GM12878 (cell line): ENCODE measurements around the gene C15orf40. TPM values are rescaled to one million over a fixed set of nuclear protein-coding genes. Genes with fewer than 3 reads are reported as not detected.

Experiments
- BACH1 ChIP-seq: fragments of 450-650 bp; IDR thresholded peaks from 2 replicates; pipeline ENCODE4 v1.6.1; 2017; ENCODE audit warnings: mild to moderate bottlenecking, borderline replicate concordance
- BRCA1 ChIP-seq: IDR thresholded peaks from 2 replicates; pipeline ENCODE4 v1.6.1; 2011; ENCODE audit warnings: low read depth, low read length, improper control_type of control experiment
- CEBPB ChIP-seq, 2 experiments: fragments of 150-350 bp in 1 of 2; IDR thresholded peaks; 2 replicates each; pipeline ENCODE4 v1.6.1; 2012 to 2014; ENCODE audit warnings: low read depth in 2 of 2, low read length in 2 of 2, borderline replicate concordance in 1 of 2, inconsistent platforms in 1 of 2
- CHD2 ChIP-seq: IDR thresholded peaks from 2 replicates; pipeline ENCODE4 v1.6.1; 2011; ENCODE audit warnings: low read depth, low read length, improper control_type of control experiment, borderline replicate concordance
- CREB1 ChIP-seq: IDR thresholded peaks from 2 replicates; pipeline ENCODE4 v1.6.1; 2012; ENCODE audit warnings: low read depth, mild to moderate bottlenecking, inconsistent platforms
- ESRRA ChIP-seq: IDR thresholded peaks from 2 replicates; pipeline ENCODE4 v1.6.1; 2012; ENCODE audit warnings: mild to moderate bottlenecking, low read length, improper control_type of control experiment
- NR2C2 ChIP-seq: IDR thresholded peaks from 2 replicates; pipeline ENCODE4 v1.6.1; 2011; ENCODE audit warnings: borderline replicate concordance, low read depth; ENCODE audit not compliant: control insufficient read depth, insufficient read length
- POLR2A ChIP-seq: IDR thresholded peaks from 2 replicates; pipeline ENCODE4 v1.6.1; 2011; ENCODE audit warnings: low read depth, mild to moderate bottlenecking, low read length
- TCF7 ChIP-seq: IDR thresholded peaks from 2 replicates; pipeline ENCODE4 v1.6.1; 2014; ENCODE audit warnings: antibody characterized with exemption, borderline replicate concordance
- polyA plus RNA-seq, 11 experiments: library from polyadenylated mRNA; depleted of rRNA in 4 of 11; unstranded in 6 of 11; stranded (reverse) in 5 of 11; fragments of >200 nt; fragmentation: Nextera tagmentation in 4 of 11; fragmentation: Illumina TruSeq in 1 of 11; extraction: Ambion mirVana in 4 of 11; extraction: Trizol in 1 of 11; gene quantifications; 1 replicate in 1 of 11; 2 replicates in 10 of 11; pipeline versions ENCODE4 v1.2.1 to v1.2.3, GENCODE V29; 2011 to 2016; ENCODE audit warnings: inconsistent platforms in 2 of 11, missing spikeins in 2 of 11, low read depth in 1 of 11
- total RNA-seq, 4 experiments: library from RNA; depleted of rRNA in 3 of 4; stranded (reverse); fragments of >200 nt in 3 of 4; fragmentation: Illumina TruSeq in 1 of 4; extraction: Trizol in 1 of 4; gene quantifications; 2 replicates each; pipeline versions ENCODE4 v1.2.1 to v1.2.3, GENCODE V29; 2013 to 2021
- TF ChIP-seq, protein P1 (sequence below): fragments of 450-650 bp; formaldehyde crosslinking; IDR thresholded peaks from 2 replicates; pipeline ENCODE4 v1.4.0; 2022; ENCODE audit warnings: mild to moderate bottlenecking, moderate library complexity
- TF ChIP-seq, protein P2 (sequence below): fragments of 450-650 bp; IDR thresholded peaks from 2 replicates; pipeline ENCODE4 v1.6.1; 2017; ENCODE audit warnings: mild to moderate bottlenecking
- TF ChIP-seq, protein P3 (sequence below): fragments of 450-650 bp; IDR thresholded peaks from 2 replicates; pipeline ENCODE4 v1.6.1; 2017; ENCODE audit warnings: mild to moderate bottlenecking, moderate library complexity

The C15orf40 gene
- total and polyA plus RNA-seq, 10 of the 15 experiments (the other 5 are each of a cell fraction or from before 2014, with no cell fraction given) = 21.3 to 70.0 (median 31.8) TPM

DNA sequence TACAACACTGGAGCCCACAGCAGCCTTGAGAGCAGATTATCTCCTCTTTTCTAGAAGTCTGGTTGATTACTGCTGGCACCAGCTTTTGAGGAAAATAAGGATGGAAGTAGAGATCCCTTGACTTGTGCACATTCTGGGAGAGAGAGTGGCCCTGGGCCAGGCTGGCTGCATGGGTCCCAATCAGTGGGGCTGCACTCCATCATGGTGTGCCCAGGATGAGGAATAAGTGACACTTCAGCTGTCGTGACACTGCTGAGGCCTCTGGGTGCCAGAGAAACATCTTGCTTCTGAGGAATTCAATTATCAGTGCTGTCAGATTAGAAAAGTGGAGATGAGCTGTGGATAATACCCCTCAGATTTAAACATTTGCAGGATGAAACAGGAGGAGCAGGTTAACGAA lies 16.4 kb downstream of the C15orf40 start (continued):
- TF ChIP-seq, protein P1, sequence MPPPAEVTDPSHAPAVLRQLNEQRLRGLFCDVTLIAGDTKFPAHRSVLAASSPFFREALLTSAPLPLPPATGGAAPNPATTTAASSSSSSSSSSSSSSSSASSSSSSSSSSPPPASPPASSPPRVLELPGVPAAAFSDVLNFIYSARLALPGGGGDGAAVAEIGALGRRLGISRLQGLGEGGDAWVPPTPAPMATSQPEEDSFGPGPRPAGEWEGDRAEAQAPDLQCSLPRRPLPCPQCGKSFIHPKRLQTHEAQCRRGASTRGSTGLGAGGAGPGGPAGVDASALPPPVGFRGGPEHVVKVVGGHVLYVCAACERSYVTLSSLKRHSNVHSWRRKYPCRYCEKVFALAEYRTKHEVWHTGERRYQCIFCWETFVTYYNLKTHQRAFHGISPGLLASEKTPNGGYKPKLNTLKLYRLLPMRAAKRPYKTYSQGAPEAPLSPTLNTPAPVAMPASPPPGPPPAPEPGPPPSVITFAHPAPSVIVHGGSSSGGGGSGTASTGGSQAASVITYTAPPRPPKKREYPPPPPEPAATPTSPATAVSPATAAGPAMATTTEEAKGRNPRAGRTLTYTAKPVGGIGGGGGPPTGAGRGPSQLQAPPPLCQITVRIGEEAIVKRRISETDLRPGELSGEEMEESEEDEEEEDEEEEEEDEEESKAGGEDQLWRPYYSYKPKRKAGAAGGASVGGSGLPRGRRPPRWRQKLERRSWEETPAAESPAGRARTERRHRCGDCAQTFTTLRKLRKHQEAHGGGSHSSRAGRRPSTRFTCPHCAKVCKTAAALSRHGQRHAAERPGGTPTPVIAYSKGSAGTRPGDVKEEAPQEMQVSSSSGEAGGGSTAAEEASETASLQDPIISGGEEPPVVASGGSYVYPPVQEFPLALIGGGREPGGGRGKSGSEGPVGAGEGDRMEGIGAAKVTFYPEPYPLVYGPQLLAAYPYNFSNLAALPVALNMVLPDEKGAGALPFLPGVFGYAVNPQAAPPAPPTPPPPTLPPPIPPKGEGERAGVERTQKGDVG (CRISPR knock-in tag) = no peak
- TF ChIP-seq CEBPB (IDR thresholded peaks at IDR 0.05; ENCODE audit: borderline replicate concordance in 1 of 2, low read depth in 2 of 2, low read length in 2 of 2) = no peak
- no peak for TF ChIP-seq TCF7
- TF ChIP-seq BACH1 = no peak
- no peak for TF ChIP-seq ESRRA
- TF ChIP-seq, protein P2, sequence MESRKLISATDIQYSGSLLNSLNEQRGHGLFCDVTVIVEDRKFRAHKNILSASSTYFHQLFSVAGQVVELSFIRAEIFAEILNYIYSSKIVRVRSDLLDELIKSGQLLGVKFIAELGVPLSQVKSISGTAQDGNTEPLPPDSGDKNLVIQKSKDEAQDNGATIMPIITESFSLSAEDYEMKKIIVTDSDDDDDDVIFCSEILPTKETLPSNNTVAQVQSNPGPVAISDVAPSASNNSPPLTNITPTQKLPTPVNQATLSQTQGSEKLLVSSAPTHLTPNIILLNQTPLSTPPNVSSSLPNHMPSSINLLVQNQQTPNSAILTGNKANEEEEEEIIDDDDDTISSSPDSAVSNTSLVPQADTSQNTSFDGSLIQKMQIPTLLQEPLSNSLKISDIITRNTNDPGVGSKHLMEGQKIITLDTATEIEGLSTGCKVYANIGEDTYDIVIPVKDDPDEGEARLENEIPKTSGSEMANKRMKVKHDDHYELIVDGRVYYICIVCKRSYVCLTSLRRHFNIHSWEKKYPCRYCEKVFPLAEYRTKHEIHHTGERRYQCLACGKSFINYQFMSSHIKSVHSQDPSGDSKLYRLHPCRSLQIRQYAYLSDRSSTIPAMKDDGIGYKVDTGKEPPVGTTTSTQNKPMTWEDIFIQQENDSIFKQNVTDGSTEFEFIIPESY = no peak
- no peak for TF ChIP-seq NR2C2
- TF ChIP-seq POLR2A = no peak
- no peak for TF ChIP-seq CHD2
- TF ChIP-seq, protein P3, sequence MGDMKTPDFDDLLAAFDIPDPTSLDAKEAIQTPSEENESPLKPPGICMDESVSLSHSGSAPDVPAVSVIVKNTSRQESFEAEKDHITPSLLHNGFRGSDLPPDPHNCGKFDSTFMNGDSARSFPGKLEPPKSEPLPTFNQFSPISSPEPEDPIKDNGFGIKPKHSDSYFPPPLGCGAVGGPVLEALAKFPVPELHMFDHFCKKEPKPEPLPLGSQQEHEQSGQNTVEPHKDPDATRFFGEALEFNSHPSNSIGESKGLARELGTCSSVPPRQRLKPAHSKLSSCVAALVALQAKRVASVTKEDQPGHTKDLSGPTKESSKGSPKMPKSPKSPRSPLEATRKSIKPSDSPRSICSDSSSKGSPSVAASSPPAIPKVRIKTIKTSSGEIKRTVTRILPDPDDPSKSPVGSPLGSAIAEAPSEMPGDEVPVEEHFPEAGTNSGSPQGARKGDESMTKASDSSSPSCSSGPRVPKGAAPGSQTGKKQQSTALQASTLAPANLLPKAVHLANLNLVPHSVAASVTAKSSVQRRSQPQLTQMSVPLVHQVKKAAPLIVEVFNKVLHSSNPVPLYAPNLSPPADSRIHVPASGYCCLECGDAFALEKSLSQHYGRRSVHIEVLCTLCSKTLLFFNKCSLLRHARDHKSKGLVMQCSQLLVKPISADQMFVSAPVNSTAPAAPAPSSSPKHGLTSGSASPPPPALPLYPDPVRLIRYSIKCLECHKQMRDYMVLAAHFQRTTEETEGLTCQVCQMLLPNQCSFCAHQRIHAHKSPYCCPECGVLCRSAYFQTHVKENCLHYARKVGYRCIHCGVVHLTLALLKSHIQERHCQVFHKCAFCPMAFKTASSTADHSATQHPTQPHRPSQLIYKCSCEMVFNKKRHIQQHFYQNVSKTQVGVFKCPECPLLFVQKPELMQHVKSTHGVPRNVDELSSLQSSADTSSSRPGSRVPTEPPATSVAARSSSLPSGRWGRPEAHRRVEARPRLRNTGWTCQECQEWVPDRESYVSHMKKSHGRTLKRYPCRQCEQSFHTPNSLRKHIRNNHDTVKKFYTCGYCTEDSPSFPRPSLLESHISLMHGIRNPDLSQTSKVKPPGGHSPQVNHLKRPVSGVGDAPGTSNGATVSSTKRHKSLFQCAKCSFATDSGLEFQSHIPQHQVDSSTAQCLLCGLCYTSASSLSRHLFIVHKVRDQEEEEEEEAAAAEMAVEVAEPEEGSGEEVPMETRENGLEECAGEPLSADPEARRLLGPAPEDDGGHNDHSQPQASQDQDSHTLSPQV = no peak
- no peak for TF ChIP-seq BRCA1
- TF ChIP-seq CREB1 = no peak
